HG02840 (cell line): ENCODE data around the gene TSPEAR.
"Not testable (repeated sequence)": the region's sequence is repeated elsewhere in the genome, so short reads cannot be mapped to it uniquely, and the experiment has no call there.

Experiments
- ATAC-seq: cut with Tn5 transposase; IDR thresholded peaks from one replicate; pipeline ENCODE4 v1.9.1; 2021; ENCODE audit warnings: mild to moderate bottlenecking, moderate library complexity, moderate number of reproducible peaks; ENCODE audit not compliant: unreplicated experiment, low FRiP score

The TSPEAR gene

GRCh38 chr21:44637851-44638348 is 73.5 kb downstream of the TSPEAR start:
- not testable (repeated sequence) for ATAC-seq

GRCh38 chr21:44637018-44637850 is 74.1 kb downstream of the TSPEAR start, which contains the start of gene KRTAP10-10:
Gene KRTAP10-10 (plus strand): TSS chr21:44637356. CDS start chr21:44637418, 62 bp downstream.
- ATAC-seq, result no peak

- ATAC-seq, result no peak
Observed at GRCh38 chr21:44636209-44637017, 75.0 kb downstream of the TSPEAR start.

GRCh38 chr21:44632067-44632466 is 79.3 kb downstream of the TSPEAR start:
- no peak for ATAC-seq

- ATAC-seq, result no peak
Observed at GRCh38 chr21:44630440-44630839, 80.9 kb downstream of the TSPEAR start.

GRCh38 chr21:44628707-44629391 is 82.5 kb downstream of the TSPEAR start:
- no peak for ATAC-seq

- not testable (repeated sequence) for ATAC-seq
Observed at GRCh38 chr21:44627831-44628233, 83.5 kb downstream of the TSPEAR start.

GRCh38 chr21:44627181-44627822 is 84.1 kb downstream of the TSPEAR start:
- not testable (repeated sequence) for ATAC-seq

- no peak for ATAC-seq
Observed at GRCh38 chr21:44626673-44627143, 84.7 kb downstream of the TSPEAR start, which contains the start of gene KRTAP10-9. Gene KRTAP10-9 (plus strand): TSS chr21:44627093. CDS start chr21:44627172, 79 bp downstream.

- no peak for ATAC-seq
Observed at GRCh38 chr21:44626262-44626661, 85.1 kb downstream of the TSPEAR start.

GRCh38 chr21:44625756-44626155 is 85.6 kb downstream of the TSPEAR start:
- ATAC-seq, result no peak

- ATAC-seq, result no peak
Observed at GRCh38 chr21:44623575-44623974, 87.8 kb downstream of the TSPEAR start.

- no peak for ATAC-seq
Observed at GRCh38 chr21:44619886-44620285, 91.5 kb downstream of the TSPEAR start.

GRCh38 chr21:44618909-44619308 is 92.5 kb downstream of the TSPEAR start:
- ATAC-seq, result no peak

GRCh38 chr21:44618504-44618903 is 92.9 kb downstream of the TSPEAR start:
- ATAC-seq, result no peak

GRCh38 chr21:44617071-44617501 is 94.3 kb downstream of the TSPEAR start:
- ATAC-seq, result no peak

- no peak for ATAC-seq
Observed at GRCh38 chr21:44616591-44616926, 94.8 kb downstream of the TSPEAR start.

GRCh38 chr21:44615911-44616590 is 95.3 kb downstream of the TSPEAR start:
- no peak for ATAC-seq

GRCh38 chr21:44615466-44615865 is 95.9 kb downstream of the TSPEAR start:
- ATAC-seq, result no peak
